HepG2 (cell line): ENCODE results near the gene PTPA. TPM values are rescaled to one million over a fixed set of nuclear protein-coding genes. Genes with fewer than 3 reads are reported as not detected.

Experiments used
- DNMT1 ChIP-seq: sonication (generic); formaldehyde crosslinking; IDR thresholded peaks from 2 replicates; pipeline ENCODE4 v1.5.1; 2020; ENCODE audit warnings: mild to moderate bottlenecking, missing genetic modification reagents
- DPF2 ChIP-seq: sonication (generic); formaldehyde crosslinking; IDR thresholded peaks from 2 replicates; pipeline ENCODE4 v1.4.0; 2020; ENCODE audit warnings: mild to moderate bottlenecking, low read depth, missing genetic modification reagents, borderline replicate concordance
- ELF3 ChIP-seq: IDR thresholded peaks from 2 replicates; pipeline ENCODE4 v1.6.1; 2016; ENCODE audit warnings: missing genetic modification reagents, missing compliant biosample characterization
- EZH2 ChIP-seq: conservative IDR thresholded peaks from 2 replicates; pipeline ENCODE4 v1.6.1; 2012; ENCODE audit warnings: mild to moderate bottlenecking, low read depth, low read length, moderate library complexity
- JUND ChIP-seq: sonication (generic); formaldehyde crosslinking; IDR thresholded peaks from 2 replicates; pipeline ENCODE4 v1.8.0; 2022; ENCODE audit warnings: mild to moderate bottlenecking, missing genetic modification reagents
- MEIS2 ChIP-seq: sonication (generic); formaldehyde crosslinking; IDR thresholded peaks from 2 replicates; pipeline ENCODE4 v1.9.0; 2021; ENCODE audit warnings: mild to moderate bottlenecking, missing genetic modification reagents
- MTERF4 ChIP-seq: sonication (generic); formaldehyde crosslinking; IDR thresholded peaks from 2 replicates; pipeline ENCODE4 v1.8.0; 2023; ENCODE audit warnings: mild to moderate bottlenecking, missing genetic modification reagents
- NFIB ChIP-seq: sonication (generic); formaldehyde crosslinking; IDR thresholded peaks from 2 replicates; pipeline ENCODE4 v1.9.0; 2021; ENCODE audit warnings: missing genetic modification reagents, mild to moderate bottlenecking, borderline replicate concordance
- PCBP2 ChIP-seq: fragments of 200-400 bp; formaldehyde crosslinking; optimal IDR thresholded peaks from 2 replicates; pipeline ENCODE3; 2018; ENCODE audit warnings: low read length, low read depth; ENCODE audit not compliant: poor library complexity, severe bottlenecking
- POLR2AphosphoS5 ChIP-seq: IDR thresholded peaks from 2 replicates; pipeline ENCODE4 v1.6.1; 2012; ENCODE audit warnings: low read depth, low read length
- PRDM10 ChIP-seq: sonication (generic); formaldehyde crosslinking; IDR thresholded peaks from 2 replicates; pipeline ENCODE4 v1.4.0; 2020; ENCODE audit warnings: low read depth, missing genetic modification reagents
- SAP130 ChIP-seq: IDR thresholded peaks from 2 replicates; pipeline ENCODE4 v1.6.1; 2016; ENCODE audit warnings: low read depth
- SP2 ChIP-seq: sonication (generic); formaldehyde crosslinking; IDR thresholded peaks from 2 replicates; pipeline ENCODE4 v1.5.1; 2020; ENCODE audit warnings: mild to moderate bottlenecking, missing genetic modification reagents
- SRF ChIP-seq: IDR thresholded peaks from 2 replicates; pipeline ENCODE4 v1.6.1; 2011; ENCODE audit warnings: mild to moderate bottlenecking, low read depth, low read length, moderate library complexity
- TEAD2 ChIP-seq: sonication (generic); formaldehyde crosslinking; IDR thresholded peaks from 2 replicates; pipeline ENCODE4 v1.9.0; 2021; ENCODE audit warnings: missing genetic modification reagents
- TEAD3 ChIP-seq: optimal IDR thresholded peaks from 2 replicates; pipeline ENCODE3; 2016; ENCODE audit warnings: borderline replicate concordance
- ZMYM4 ChIP-seq: sonication (generic); formaldehyde crosslinking; IDR thresholded peaks from 2 replicates; pipeline ENCODE4 v1.8.1; 2023; ENCODE audit warnings: mild to moderate bottlenecking, missing genetic modification reagents
- ZNF275 ChIP-seq: sonication (generic); formaldehyde crosslinking; IDR thresholded peaks from 2 replicates; pipeline ENCODE4 v1.8.0; 2022; ENCODE audit warnings: missing genetic modification reagents, mild to moderate bottlenecking, inconsistent platforms, borderline replicate concordance
- ZNF30 ChIP-seq: sonication (generic); formaldehyde crosslinking; IDR thresholded peaks from 2 replicates; pipeline ENCODE4 v1.5.0; 2020; ENCODE audit warnings: mild to moderate bottlenecking, missing genetic modification reagents
- ZNF501 ChIP-seq: sonication (generic); formaldehyde crosslinking; IDR thresholded peaks from 2 replicates; pipeline ENCODE4 v1.5.1; 2020; ENCODE audit warnings: mild to moderate bottlenecking, moderate library complexity, missing genetic modification reagents
- ZNF557 ChIP-seq: sonication (generic); formaldehyde crosslinking; IDR thresholded peaks from 2 replicates; pipeline ENCODE4 v1.4.0; 2020; ENCODE audit warnings: missing genetic modification reagents
- ZNF562 ChIP-seq: sonication (generic); formaldehyde crosslinking; IDR thresholded peaks from 2 replicates; pipeline ENCODE4 v1.8.0; 2022; ENCODE audit warnings: missing genetic modification reagents, borderline replicate concordance
- ZNF746 ChIP-seq: sonication (generic); formaldehyde crosslinking; IDR thresholded peaks from 2 replicates; pipeline ENCODE4 v1.8.0; 2022; ENCODE audit warnings: mild to moderate bottlenecking, missing genetic modification reagents
- ZNF781 ChIP-seq: sonication (generic); formaldehyde crosslinking; IDR thresholded peaks from 2 replicates; pipeline ENCODE4 v1.5.1; 2020; ENCODE audit warnings: borderline replicate concordance, mild to moderate bottlenecking, missing genetic modification reagents; ENCODE audit errors: not compliant biosample characterization
- polyA plus RNA-seq, 8 experiments: library from polyadenylated mRNA; depleted of rRNA in 3 of 8; stranded (reverse) in 7 of 8; unstranded in 1 of 8; fragments of >200 nt; fragmentation: Illumina TruSeq in 4 of 8; extraction: Trizol in 4 of 8; gene quantifications; 2 replicates each; pipeline versions ENCODE4 v1.2.1 to v1.2.3, GENCODE V29; 2011 to 2016; ENCODE audit warnings: low read depth in 4 of 8, missing spikeins in 1 of 8, mixed read lengths in 1 of 8; ENCODE audit not compliant: insufficient read depth in 1 of 8
- total RNA-seq, 5 experiments: library from RNA; depleted of rRNA; stranded (reverse); fragments of >200 nt; fragmentation: Illumina TruSeq; extraction: Trizol; gene quantifications; 2 replicates each; pipeline ENCODE4 v1.2.3, GENCODE V29; 2016; ENCODE audit warnings: low read depth in 1 of 5

PTPA gene
- total and polyA plus RNA-seq, 2 of the 13 experiments (the other 11 are each of a cell fraction or from before 2014, with no cell fraction given): 79.3 to 105 TPM

- TF ChIP-seq SRF (no peak), SAP130 (CRISPR knock-in tag) (peak; percentile 27), PRDM10 (CRISPR knock-in tag) (no peak), MTERF4 (CRISPR knock-in tag) (no peak), ZMYM4 (no peak), ZNF562 (CRISPR knock-in tag) (no peak), TEAD3 (peak; percentile 28), ZNF746 (CRISPR knock-in tag) (peak; percentile 52; the same call in 1 of the 2 replicates), ZNF30 (no peak), EZH2 (no peak), ZNF275 (no peak), NFIB (CRISPR knock-in tag) (no peak), ZNF501 (CRISPR knock-in tag) (no peak), DNMT1 (CRISPR knock-in tag) (no peak), ZNF557 (CRISPR knock-in tag) (no peak), MEIS2 (CRISPR knock-in tag) (no peak), TEAD2 (no peak), DPF2 (CRISPR knock-in tag) (no peak), ELF3 (0 out of 2 replicates have a peak, but pooled peaks have one; percentile 43), ZNF781 (CRISPR knock-in tag) (no peak), JUND (CRISPR knock-in tag) (no peak), POLR2AphosphoS5 (0 out of 2 replicates have a peak, but pooled peaks have one; percentile 30), SP2 (CRISPR knock-in tag) (no peak), PCBP2 (no peak)
Observed at GRCh38 chr9:129166623-129167557, 55.7 kb downstream of the PTPA start (continued).
